ENCODE measurements around the gene PPIE. TPM values are rescaled to one million over a fixed set of nuclear protein-coding genes. Genes with fewer than 3 reads are reported as not detected.
A peak's percentile ranks its signal among the peaks of the same experiment; 100 is the strongest.

Gene PPIE
- total and polyA plus RNA-seq, 2 of the 13 experiments (the other 11 are each of a cell fraction or from before 2014, with no cell fraction given) = 15.3 to 26.3 TPM

GRCh38 chr1:39738622-39739366 is at the start of gene PPIE (continued):
- TF ChIP-seq ZGPAT (CRISPR knock-in tag; IDR thresholded peaks at IDR 0.05) (no peak), HNF4G (IDR thresholded peaks at IDR 0.05; ENCODE audit: borderline replicate concordance, low read depth, low read length) (no peak), HNF4G (CRISPR knock-in tag; IDR thresholded peaks at IDR 0.05; ENCODE audit: borderline replicate concordance, low read depth) (no peak), SSRP1 (CRISPR knock-in tag; IDR thresholded peaks at IDR 0.05) (no peak), PAXIP1 (CRISPR knock-in tag; conservative IDR thresholded peaks at IDR 0.05) (no peak), FOXJ3 (CRISPR knock-in tag; IDR thresholded peaks at IDR 0.05; ENCODE audit: borderline replicate concordance) (no peak), ZBTB10 (CRISPR knock-in tag; IDR thresholded peaks at IDR 0.05; ENCODE audit: borderline replicate concordance) (no peak), ZFX (CRISPR knock-in tag; IDR thresholded peaks at IDR 0.05; ENCODE audit: low read depth) (no peak), ZNF605 (CRISPR knock-in tag; IDR thresholded peaks at IDR 0.05) (no peak), RBFOX2 (IDR thresholded peaks at IDR 0.05; ENCODE audit: low read depth, low read length) (peak; percentile 62), GATAD1 (CRISPR knock-in tag; IDR thresholded peaks at IDR 0.05) (peak; percentile 75), ZNF740 (CRISPR knock-in tag; IDR thresholded peaks at IDR 0.05) (no peak), KDM5A (IDR thresholded peaks at IDR 0.05; ENCODE audit: borderline replicate concordance, low read length) (no peak), JUN (CRISPR knock-in tag; IDR thresholded peaks at IDR 0.05) (no peak), ZNF333 (CRISPR knock-in tag; IDR thresholded peaks at IDR 0.05; ENCODE audit: borderline replicate concordance) (no peak), SALL1 (CRISPR knock-in tag; IDR thresholded peaks at IDR 0.05) (no peak), ZNF546 (CRISPR knock-in tag; conservative IDR thresholded peaks at IDR 0.05) (no peak), MIXL1 (CRISPR knock-in tag; IDR thresholded peaks at IDR 0.05) (no peak), YEATS2 (CRISPR knock-in tag; IDR thresholded peaks at IDR 0.05; ENCODE audit: borderline replicate concordance) (no peak)
